Breast epithelium (tissue), 4 donors: Measurements from ENCODE around the gene CFTR. TPM values are rescaled to one million over a fixed set of nuclear protein-coding genes. Genes with fewer than 3 reads are reported as not detected.

Experiments
- DNase-seq, 2 donors: peaks; one replicate each; pipeline ENCODE4 v3.0.0-alpha.2; 2019; ENCODE audit warnings: low spot score in 2 of 2
- H3K27ac ChIP-seq, 2 donors: fragments of 200-600 bp; sonication (generic) in 1 of 2; one replicate each; pipeline ENCODE4 v1.5.1; 2016 to 2019; ENCODE audit warnings: mild to moderate bottlenecking in 1 of 2
- H3K27me3 ChIP-seq, 2 donors: fragments of 200-600 bp; sonication (generic) in 1 of 2; one replicate each; pipeline versions ENCODE4 v1.5.1 to v1.6.0; 2017 to 2019; ENCODE audit warnings: control low read depth in 1 of 2, mild to moderate bottlenecking in 1 of 2
- H3K36me3 ChIP-seq: fragments of 200-600 bp; one replicate; pipeline ENCODE4 v1.5.1; 2019
- H3K4me1 ChIP-seq, 2 donors: fragments of 200-600 bp; sonication (generic); one replicate each; pipeline ENCODE4 v1.5.1; 2016 to 2019; ENCODE audit warnings: control low read depth in 1 of 2
- H3K4me3 ChIP-seq, 3 donors: fragments of 200-600 bp; sonication (generic); 1 replicate in 2 of 3; 2 replicates in 1 of 3; pipeline ENCODE4 v1.5.1; 2016 to 2019; ENCODE audit warnings: mild to moderate bottlenecking in 3 of 3, moderate library complexity in 2 of 3
- H3K9me3 ChIP-seq, 2 donors: fragments of 200-600 bp; sonication (generic) in 1 of 2; one replicate each; pipeline ENCODE4 v1.5.1; 2016 to 2019; ENCODE audit warnings: control low read depth in 1 of 2
- POLR2A ChIP-seq: fragments of 450-650 bp; IDR thresholded peaks from one replicate; pipeline ENCODE4 v1.6.1; 2016; ENCODE audit warnings: antibody characterized with exemption, mild to moderate bottlenecking, moderate library complexity
- POLR2AphosphoS5 ChIP-seq, 3 donors: sonication (generic); formaldehyde crosslinking; IDR thresholded peaks; one replicate each; pipeline ENCODE4 v1.6.1; 2017; ENCODE audit warnings: antibody characterized with exemption in 3 of 3
- intact Hi-C: fragments of 100-400 bp; cut with DNase I; formaldehyde crosslinking; loops from one replicate; pipeline ENCODE4 v1.15.1; 2023; ENCODE audit warnings: low total_unique reads
- total RNA-seq, 3 donors: library from RNA; depleted of rRNA; stranded (reverse); fragments of >200 nt; gene quantifications; one replicate each; pipeline ENCODE4 v1.1.0, GENCODE V29; 2016
- TF ChIP-seq, protein P1 (sequence below), 3 donors: fragments of 450-650 bp; IDR thresholded peaks; one replicate each; pipeline ENCODE4 v1.5.1; 2016 to 2017; ENCODE audit warnings: antibody characterized with exemption in 3 of 3, mild to moderate bottlenecking in 3 of 3, moderate library complexity in 3 of 3

The CFTR gene
- total RNA-seq = 10 to 100 TPM in 1 of 3 donors, 1 to 10 TPM in 1, not detected in 1; 1.3 to 16.4 TPM

DNA sequence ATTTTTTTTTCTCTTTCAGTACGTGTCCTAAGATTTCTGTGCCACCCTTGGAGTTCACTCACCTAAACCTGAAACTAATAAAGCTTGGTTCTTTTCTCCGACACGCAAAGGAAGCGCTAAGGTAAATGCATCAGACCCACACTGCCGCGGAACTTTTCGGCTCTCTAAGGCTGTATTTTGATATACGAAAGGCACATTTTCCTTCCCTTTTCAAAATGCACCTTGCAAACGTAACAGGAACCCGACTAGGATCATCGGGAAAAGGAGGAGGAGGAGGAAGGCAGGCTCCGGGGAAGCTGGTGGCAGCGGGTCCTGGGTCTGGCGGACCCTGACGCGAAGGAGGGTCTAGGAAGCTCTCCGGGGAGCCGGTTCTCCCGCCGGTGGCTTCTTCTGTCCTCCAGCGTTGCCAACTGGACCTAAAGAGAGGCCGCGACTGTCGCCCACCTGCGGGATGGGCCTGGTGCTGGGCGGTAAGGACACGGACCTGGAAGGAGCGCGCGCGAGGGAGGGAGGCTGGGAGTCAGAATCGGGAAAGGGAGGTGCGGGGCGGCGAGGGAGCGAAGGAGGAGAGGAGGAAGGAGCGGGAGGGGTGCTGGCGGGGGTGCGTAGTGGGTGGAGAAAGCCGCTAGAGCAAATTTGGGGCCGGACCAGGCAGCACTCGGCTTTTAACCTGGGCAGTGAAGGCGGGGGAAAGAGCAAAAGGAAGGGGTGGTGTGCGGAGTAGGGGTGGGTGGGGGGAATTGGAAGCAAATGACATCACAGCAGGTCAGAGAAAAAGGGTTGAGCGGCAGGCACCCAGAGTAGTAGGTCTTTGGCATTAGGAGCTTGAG, at the start of gene CFTR:
Gene CFTR (plus strand): TSS at position 801 of the 830 bp plus-strand sequence. CDS start 70 bp downstream, outside the sequence.
- Histone ChIP-seq H3K27me3 (peaks cover 0 to 10% of the 10 kb centered on the region in 2 donors), H3K27ac (no peak within 1 kb of the TSS), H3K9me3 (no peaks in the 10 kb centered on the region), H3K4me3 (peak within 1 kb of the TSS; percentile 24 to 61 (median 41)), H3K36me3 (no peaks in the 10 kb centered on the region), H3K4me1 (no peaks in the 10 kb centered on the region)
- DNase-seq = no peak
- intact Hi-C loops = no loop called here
- TF ChIP-seq POLR2A (no peak), POLR2AphosphoS5 (IDR thresholded peaks at IDR 0.05) (no peak)
- TF ChIP-seq, protein P1, sequence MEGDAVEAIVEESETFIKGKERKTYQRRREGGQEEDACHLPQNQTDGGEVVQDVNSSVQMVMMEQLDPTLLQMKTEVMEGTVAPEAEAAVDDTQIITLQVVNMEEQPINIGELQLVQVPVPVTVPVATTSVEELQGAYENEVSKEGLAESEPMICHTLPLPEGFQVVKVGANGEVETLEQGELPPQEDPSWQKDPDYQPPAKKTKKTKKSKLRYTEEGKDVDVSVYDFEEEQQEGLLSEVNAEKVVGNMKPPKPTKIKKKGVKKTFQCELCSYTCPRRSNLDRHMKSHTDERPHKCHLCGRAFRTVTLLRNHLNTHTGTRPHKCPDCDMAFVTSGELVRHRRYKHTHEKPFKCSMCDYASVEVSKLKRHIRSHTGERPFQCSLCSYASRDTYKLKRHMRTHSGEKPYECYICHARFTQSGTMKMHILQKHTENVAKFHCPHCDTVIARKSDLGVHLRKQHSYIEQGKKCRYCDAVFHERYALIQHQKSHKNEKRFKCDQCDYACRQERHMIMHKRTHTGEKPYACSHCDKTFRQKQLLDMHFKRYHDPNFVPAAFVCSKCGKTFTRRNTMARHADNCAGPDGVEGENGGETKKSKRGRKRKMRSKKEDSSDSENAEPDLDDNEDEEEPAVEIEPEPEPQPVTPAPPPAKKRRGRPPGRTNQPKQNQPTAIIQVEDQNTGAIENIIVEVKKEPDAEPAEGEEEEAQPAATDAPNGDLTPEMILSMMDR (IDR thresholded peaks at IDR 0.05) = no peak

DNA sequence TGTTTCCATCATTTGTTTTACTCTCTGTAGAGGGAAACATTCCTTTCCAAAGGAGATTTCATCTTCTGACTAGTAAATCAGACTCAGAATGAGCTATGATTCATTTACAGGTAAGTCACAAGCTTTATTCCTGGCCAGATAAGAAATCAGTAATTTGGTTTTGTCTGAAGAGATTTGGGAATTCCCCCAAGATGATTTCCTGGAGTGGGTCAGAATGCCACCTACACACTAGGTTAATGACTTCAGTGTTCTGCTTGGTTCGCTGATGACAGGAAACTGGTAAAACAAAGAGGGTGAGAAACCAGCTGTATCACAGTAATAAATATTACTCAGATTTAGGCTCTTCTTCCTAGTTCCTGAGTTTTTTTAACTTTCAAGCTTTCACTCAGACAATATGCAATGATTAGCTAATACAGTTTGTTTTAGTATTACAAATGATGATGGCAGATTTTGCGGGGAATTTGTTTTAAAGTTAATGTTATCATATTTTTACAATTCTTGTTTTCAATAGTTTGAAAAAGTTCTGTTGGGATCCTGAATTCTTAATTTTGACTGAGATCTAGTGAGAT, 44.3 kb upstream of the CFTR start:
- no peak overlapping the region for H3K4me3 ChIP-seq
- no peaks in the 10 kb centered on the region for H3K36me3 ChIP-seq
- no peaks in the 10 kb centered on the region for H3K4me1 ChIP-seq
- H3K27me3 ChIP-seq = no peaks in the 10 kb centered on the region
- no peaks in the 10 kb centered on the region for H3K9me3 ChIP-seq
- intact Hi-C loops = no loop called here
- no peak for DNase-seq
- TF ChIP-seq POLR2AphosphoS5 (IDR thresholded peaks at IDR 0.05) = no peak
- TF ChIP-seq, protein P1 (IDR thresholded peaks at IDR 0.05) = no peak
- TF ChIP-seq POLR2A = no peak
- H3K27ac ChIP-seq = no peak overlapping the region

DNA sequence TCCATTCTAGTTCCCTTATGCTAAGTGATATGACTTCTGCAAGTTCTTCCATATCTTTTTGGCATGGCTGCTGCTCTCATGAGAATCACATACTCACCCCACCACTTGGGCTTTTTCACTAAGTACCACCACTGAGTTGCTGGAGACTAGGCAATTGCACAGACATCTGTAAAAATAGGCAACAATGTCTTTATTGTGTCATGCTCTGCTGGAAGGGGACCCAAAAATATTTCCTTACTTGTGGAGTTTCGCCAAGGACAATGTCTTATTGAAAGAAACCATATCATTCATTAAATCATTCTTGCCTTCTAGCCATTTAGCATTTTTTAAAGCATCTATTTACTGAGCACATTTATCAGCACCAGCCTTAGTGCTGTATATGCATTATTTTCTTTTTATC, 35.2 kb upstream of the CFTR start:
- TF ChIP-seq POLR2AphosphoS5 (IDR thresholded peaks at IDR 0.05) (no peak), POLR2A (no peak)
- TF ChIP-seq, protein P1 (IDR thresholded peaks at IDR 0.05) = no peak
- no peak for DNase-seq
- Histone ChIP-seq H3K9me3 (no peaks in the 10 kb centered on the region), H3K4me1 (no peaks in the 10 kb centered on the region), H3K4me3 (no peak overlapping the region), H3K27ac (no peak overlapping the region), H3K36me3 (no peaks in the 10 kb centered on the region), H3K27me3 (no peaks in the 10 kb centered on the region)
- intact Hi-C loops = no loop called here

DNA sequence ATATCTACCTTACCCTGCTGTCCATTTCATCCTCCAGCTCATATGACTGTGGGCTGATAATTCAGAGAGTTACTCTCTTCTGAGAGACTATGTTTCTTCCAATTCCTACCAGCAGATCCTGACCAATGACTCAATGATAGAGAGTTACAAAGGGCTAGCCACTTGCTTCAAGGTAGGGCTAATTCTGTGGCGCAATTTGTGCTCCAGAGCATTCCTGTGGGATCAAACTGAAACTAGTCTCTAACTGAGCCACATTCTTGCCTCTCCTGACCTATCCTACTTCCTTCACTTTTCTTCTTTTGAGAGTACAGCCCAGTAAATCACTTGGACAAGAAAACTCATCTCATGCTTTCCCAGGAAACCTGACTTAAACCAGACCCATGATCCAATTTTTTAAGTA, 34.6 kb upstream of the CFTR start:
- DNase-seq = no peak
- no peaks in the 10 kb centered on the region for H3K4me1 ChIP-seq
- TF ChIP-seq, protein P1 (IDR thresholded peaks at IDR 0.05) = no peak
- no peak for TF ChIP-seq POLR2AphosphoS5 (IDR thresholded peaks at IDR 0.05)
- TF ChIP-seq POLR2A = no peak
- no peak overlapping the region for H3K4me3 ChIP-seq
- H3K9me3 ChIP-seq = no peaks in the 10 kb centered on the region
- H3K27me3 ChIP-seq = no peaks in the 10 kb centered on the region
- H3K36me3 ChIP-seq = no peaks in the 10 kb centered on the region
- intact Hi-C loops = no loop called here
- H3K27ac ChIP-seq = no peak overlapping the region

DNA sequence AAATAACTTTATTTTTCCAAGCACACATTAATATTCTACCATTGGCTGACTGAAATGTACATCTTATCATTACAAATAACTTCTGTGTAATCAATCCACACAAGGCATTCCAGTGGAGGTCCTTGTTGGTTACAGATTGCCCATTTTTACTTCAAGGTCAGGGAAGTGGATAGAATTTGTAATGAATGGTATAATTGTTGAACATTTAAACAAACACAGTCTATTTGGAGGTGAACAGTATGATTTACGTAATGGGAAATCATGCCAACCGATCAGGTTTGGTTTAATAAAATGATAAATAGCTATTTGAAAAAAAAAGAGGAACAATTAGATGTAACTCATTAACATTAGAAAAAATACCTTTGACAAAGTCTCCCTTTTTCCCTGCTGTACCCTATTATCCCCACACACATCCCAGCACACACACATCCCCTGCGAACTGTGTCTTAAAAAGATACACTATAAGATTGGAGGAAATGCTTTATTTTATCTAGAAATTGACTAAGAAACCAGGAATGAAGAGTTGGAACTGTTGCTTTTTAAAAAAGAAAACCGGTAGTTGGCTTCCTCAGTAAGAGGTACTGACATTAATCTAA, 33.5 kb upstream of the CFTR start:
- intact Hi-C loops = loop anchor here (2.0 kb wide), 1 partner anchor 44 kb away; no protein-coding TSS in a partner anchor
- H3K27ac ChIP-seq = no peak overlapping the region
- no peak overlapping the region for H3K4me3 ChIP-seq
- no peak for DNase-seq
- no peaks in the 10 kb centered on the region for H3K27me3 ChIP-seq
- TF ChIP-seq POLR2AphosphoS5 (IDR thresholded peaks at IDR 0.05) (no peak), POLR2A (no peak)
- TF ChIP-seq, protein P1 (IDR thresholded peaks at IDR 0.05) = no peak
- no peaks in the 10 kb centered on the region for H3K36me3 ChIP-seq
- no peaks in the 10 kb centered on the region for H3K4me1 ChIP-seq
- no peaks in the 10 kb centered on the region for H3K9me3 ChIP-seq
